GM12892 (cell line): ENCODE results near the gene P4HTM.

ENCODE experiments used
- POLR2A ChIP-seq: IDR thresholded peaks from 2 replicates; pipeline ENCODE4 v1.6.1; 2011; ENCODE audit warnings: low read depth, low read length, control low read depth
- POLR2AphosphoS5 ChIP-seq: IDR thresholded peaks from 2 replicates; pipeline ENCODE4 v1.6.1; 2011; ENCODE audit warnings: low read depth, low read length, control low read depth
- TAF1 ChIP-seq: IDR thresholded peaks from 2 replicates; pipeline ENCODE4 v1.6.1; 2011; ENCODE audit warnings: low read depth, mild to moderate bottlenecking, control low read depth, low read length, borderline replicate concordance

GRCh38 chr3:49013738-49014660 is 24.0 kb downstream of the P4HTM start:
- TF ChIP-seq POLR2AphosphoS5 (no peak; the same call in 1 of the 2 replicates), POLR2A (peak; percentile 62), TAF1 (no peak)
